Subcutaneous adipose tissue (tissue), 4 donors: ENCODE measurements around the gene DOLK. TPM values are rescaled to one million over a fixed set of nuclear protein-coding genes. Genes with fewer than 3 reads are reported as not detected.

ENCODE experiments used
- total RNA-seq, 4 donors: library from RNA; depleted of rRNA; stranded (reverse); fragments of >200 nt; gene quantifications; one replicate each; pipeline ENCODE4 v1.1.0, GENCODE V29; 2016
- TF ChIP-seq, protein P1 (sequence below): fragments of 450-650 bp; IDR thresholded peaks from one replicate; pipeline ENCODE4 v1.5.1; 2016; ENCODE audit warnings: low read depth, mild to moderate bottlenecking, control low read depth, antibody characterized with exemption, moderate library complexity

Gene DOLK
- total RNA-seq, 4 donors from 2014 or later, result 10.4 to 16.6 (median 11.5) TPM

DNA sequence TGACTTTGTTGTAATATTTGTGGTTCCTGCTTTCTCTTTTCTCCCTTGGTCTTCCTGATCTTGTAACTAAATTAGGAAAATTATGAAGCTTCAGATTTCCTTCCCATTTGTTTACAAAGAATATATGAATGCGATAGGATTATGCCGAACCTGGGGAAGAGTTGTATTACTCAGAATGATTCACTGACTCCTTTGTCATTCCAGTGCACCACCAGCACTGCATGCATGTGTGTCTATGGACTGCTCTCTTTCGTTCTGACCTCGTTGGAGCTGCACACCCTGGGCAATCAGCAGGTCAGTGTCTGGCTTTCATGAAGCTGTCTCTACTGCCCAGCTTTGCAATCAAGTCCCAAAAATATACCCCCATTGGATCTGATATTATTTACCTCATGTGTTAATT lies 25.6 kb upstream of the DOLK start:
- TF ChIP-seq, protein P1, sequence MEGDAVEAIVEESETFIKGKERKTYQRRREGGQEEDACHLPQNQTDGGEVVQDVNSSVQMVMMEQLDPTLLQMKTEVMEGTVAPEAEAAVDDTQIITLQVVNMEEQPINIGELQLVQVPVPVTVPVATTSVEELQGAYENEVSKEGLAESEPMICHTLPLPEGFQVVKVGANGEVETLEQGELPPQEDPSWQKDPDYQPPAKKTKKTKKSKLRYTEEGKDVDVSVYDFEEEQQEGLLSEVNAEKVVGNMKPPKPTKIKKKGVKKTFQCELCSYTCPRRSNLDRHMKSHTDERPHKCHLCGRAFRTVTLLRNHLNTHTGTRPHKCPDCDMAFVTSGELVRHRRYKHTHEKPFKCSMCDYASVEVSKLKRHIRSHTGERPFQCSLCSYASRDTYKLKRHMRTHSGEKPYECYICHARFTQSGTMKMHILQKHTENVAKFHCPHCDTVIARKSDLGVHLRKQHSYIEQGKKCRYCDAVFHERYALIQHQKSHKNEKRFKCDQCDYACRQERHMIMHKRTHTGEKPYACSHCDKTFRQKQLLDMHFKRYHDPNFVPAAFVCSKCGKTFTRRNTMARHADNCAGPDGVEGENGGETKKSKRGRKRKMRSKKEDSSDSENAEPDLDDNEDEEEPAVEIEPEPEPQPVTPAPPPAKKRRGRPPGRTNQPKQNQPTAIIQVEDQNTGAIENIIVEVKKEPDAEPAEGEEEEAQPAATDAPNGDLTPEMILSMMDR, result no peak

DNA sequence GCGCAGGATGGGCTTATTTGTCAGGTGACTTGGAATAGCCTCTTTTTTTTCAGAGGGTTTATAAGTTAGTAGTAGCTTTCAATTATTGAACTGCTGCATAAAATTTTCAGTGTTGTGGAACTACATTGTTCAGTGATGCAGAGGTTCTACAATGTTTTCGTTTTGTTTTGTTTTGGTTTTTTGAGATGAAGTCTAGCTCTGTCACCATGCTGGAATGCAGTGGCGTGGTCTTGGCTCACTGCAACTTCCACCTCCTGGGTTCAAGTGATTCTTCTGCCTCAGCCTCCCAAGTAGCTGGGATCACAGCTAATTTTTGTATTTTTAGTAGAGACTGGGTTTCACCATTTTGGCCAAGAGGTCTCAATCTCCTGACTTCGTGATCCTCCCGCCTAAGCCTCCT lies 22.1 kb upstream of the DOLK start:
- TF ChIP-seq, protein P1, result no peak

DNA sequence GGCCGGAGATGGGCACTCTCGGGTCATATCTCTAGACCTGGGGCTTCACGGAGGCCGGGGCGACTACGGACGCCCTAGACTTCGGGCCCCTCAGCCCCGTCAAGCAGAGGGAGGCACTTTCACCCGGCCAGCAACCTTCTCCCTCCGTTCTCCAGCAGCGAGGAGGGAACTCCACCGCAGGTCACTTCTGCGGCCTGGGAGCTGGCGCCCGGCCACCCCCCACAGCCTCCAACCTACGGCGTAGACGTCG lies 201 bp downstream of the DOLK start:
- TF ChIP-seq, protein P1, result no peak

DNA sequence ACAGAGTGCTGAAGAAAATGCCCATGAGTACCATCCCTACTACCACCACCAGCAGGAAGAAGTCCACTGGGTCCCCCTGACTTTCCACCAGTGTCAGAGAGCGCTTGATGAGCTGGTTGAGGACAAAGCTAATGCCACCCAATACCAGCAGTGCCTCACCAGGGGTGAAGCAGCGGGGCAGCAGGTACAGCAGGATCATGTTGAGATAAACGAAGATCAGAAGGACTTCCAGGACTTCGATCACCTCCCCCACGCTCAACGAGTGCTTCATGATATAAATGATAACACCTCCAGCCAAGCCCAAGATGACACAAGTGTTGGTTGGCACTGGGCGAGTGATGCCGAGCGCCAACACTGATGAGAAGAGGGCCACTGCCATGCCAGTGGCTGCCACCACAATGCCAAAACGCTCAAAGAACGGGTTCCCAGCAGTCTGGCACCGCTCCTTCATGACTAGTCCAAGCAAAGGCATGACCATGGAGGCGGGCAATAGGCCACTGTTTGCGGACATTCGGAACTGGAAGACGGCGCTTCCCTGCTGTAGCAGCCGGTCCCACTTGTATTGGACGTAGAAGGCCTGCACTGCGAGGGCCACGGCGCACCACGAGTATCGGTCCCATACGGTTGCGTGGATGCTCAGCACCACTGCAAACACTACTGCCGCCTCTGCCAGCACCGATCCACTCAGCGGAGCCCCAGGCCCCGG lies 679 bp downstream of the DOLK start:
- TF ChIP-seq, protein P1, result no peak

DNA sequence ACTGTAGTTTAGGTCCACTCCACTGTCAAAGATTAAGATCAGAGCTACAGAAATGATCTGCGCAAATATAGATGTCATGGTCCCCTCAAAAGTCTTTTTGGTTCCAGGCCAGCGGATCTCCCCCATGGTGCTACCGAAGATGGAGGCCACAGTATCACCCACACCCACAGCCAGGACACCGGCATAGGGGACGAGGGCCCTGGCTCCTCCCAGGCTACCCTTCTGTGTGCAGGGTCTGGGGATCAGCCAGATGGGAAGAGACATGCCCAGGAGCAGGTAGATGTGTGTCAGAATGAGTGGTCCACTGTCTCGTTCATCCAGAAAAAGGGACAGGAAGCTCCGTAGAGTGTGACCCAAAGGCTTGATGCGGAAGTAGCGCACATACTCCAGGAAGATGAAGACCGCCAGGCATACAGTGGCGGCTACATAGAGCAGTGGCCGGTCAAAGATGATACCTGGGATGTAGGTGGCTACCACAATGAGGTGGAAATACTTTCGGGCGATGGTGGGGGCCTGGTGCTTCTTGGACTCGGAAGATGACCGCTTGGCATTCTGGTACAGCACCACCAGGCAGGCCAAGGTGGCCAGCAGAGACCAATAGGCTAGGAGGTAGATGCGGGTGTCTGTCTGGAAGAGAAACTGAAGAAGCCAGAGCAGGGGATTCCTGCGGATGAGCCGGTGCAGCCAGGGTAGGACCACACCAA lies 1.5 kb downstream of the DOLK start:
- TF ChIP-seq, protein P1, result no peak

DNA sequence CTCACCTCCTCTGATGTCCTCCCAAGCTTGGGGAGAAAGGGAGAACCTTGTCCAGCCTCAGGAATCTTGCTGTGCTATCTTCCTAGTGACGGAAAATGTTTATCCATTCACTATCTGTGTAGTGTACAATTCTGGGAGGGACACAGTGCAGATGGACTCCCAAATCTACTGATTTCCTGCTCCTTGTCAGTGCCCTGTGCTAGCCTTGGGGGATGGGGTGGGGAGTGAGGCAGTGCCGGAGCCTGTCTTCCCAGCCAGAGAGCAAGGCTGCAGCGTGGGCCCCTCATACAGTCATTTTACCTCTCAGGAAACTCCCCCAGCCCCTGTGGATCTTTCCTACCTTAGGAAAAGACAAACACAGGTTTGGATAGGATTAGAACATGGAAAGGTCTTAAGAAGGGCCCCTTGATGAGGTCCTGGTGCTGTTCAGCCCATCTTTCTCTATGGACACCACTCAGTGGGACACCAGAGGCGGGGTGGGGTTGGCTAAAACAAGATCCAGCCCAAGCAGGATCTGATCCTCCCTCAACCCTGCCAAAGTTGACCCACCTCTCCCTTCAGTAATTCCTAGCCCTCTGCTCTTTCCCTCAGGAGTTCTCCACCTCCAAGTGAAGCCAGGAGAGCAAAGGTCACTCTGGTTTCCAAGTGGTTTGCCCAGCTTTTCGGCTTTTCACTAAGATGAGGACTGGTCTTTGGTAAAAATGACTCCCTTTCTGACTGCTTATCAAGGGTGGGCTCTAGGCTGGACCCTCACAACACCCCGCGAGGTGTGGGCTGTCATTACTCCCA lies 3.4 kb downstream of the DOLK start:
- TF ChIP-seq, protein P1, result no peak
